Vagina (tissue), 2 donors: ENCODE measurements around the gene RB1. TPM values are rescaled to one million over a fixed set of nuclear protein-coding genes. Genes with fewer than 3 reads are reported as not detected.

Experiments used
- DNase-seq, 2 donors: peaks; one replicate each; pipeline ENCODE4 v3.0.0-alpha.2; 2017; ENCODE audit errors: extremely low spot score in 2 of 2
- H3K27ac ChIP-seq: fragments of 200-600 bp; sonication (generic); one replicate; pipeline ENCODE4 v1.5.1; 2019
- H3K27me3 ChIP-seq: fragments of 200-600 bp; sonication (generic); one replicate; pipeline ENCODE4 v1.5.1; 2019
- H3K36me3 ChIP-seq, 2 donors: fragments of 200-600 bp; sonication (generic); one replicate each; pipeline ENCODE4 v1.5.1; 2017 to 2019
- H3K4me1 ChIP-seq: fragments of 200-600 bp; sonication (generic); one replicate; pipeline ENCODE4 v1.5.1; 2019
- H3K4me3 ChIP-seq, 2 donors: fragments of 200-600 bp; sonication (generic); 1 replicate in 1 of 2; 2 replicates in 1 of 2; pipeline ENCODE4 v1.5.1; 2016 to 2019
- H3K9me3 ChIP-seq: fragments of 200-600 bp; sonication (generic); one replicate; pipeline ENCODE4 v1.5.1; 2019
- POLR2A ChIP-seq, 2 donors: fragments of 450-650 bp; IDR thresholded peaks; one replicate each; pipeline ENCODE4 v1.6.1; 2017; ENCODE audit warnings: antibody characterized with exemption in 2 of 2, mild to moderate bottlenecking in 2 of 2, moderate library complexity in 2 of 2
- POLR2AphosphoS5 ChIP-seq, 2 donors: sonication (generic); formaldehyde crosslinking; IDR thresholded peaks; one replicate each; pipeline ENCODE4 v1.9.0; 2017; ENCODE audit warnings: antibody characterized with exemption in 2 of 2, mild to moderate bottlenecking in 2 of 2, low read depth in 1 of 2; ENCODE audit not compliant: insufficient read depth in 1 of 2
- intact Hi-C: fragments of 100-400 bp; cut with DNase I; formaldehyde crosslinking; loops from one replicate; pipeline ENCODE4 v1.15.1; 2023
- total RNA-seq: library from RNA; depleted of rRNA; stranded (reverse); fragments of >200 nt; gene quantifications from one replicate; pipeline ENCODE4 v1.2.3, GENCODE V29; 2016
- TF ChIP-seq, protein P1 (sequence below), 3 experiments: fragments of 450-650 bp in 2 of 3; fragments of 200-600 bp in 1 of 3; sonication (generic) in 1 of 3; IDR thresholded peaks; one replicate each; pipeline ENCODE4 v1.5.1; 2017 to 2019; ENCODE audit warnings: antibody characterized with exemption in 3 of 3, mild to moderate bottlenecking in 2 of 3, moderate library complexity in 2 of 3

The RB1 gene
- total RNA-seq, 1 donor from 2014 or later, result 34.4 TPM

DNA sequence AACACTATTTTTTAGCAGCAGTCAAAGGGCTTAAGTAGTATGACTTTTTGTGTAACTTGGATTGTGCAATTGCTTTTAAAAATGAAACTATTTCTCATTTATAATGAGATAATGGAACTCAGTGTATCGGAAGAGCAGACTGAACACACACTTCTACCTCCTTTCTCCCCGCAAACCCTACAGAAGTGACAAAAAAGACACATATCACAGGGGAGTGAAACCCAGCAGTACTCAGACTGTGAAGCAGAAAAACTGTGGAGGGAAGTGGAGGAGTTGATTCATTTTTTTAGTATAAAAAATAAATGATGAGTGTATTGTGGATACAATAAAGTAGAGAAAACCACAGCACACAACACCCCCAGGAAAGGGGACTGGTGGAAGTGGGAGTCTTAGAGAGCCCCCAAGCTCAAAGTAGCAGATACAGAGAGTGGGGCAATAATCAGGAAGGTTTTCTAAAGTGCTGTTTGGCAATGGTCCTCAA is 99.6 kb downstream of the RB1 start:
- H3K36me3 ChIP-seq, result no peaks in the 10 kb centered on the region
- TF ChIP-seq, protein P1, sequence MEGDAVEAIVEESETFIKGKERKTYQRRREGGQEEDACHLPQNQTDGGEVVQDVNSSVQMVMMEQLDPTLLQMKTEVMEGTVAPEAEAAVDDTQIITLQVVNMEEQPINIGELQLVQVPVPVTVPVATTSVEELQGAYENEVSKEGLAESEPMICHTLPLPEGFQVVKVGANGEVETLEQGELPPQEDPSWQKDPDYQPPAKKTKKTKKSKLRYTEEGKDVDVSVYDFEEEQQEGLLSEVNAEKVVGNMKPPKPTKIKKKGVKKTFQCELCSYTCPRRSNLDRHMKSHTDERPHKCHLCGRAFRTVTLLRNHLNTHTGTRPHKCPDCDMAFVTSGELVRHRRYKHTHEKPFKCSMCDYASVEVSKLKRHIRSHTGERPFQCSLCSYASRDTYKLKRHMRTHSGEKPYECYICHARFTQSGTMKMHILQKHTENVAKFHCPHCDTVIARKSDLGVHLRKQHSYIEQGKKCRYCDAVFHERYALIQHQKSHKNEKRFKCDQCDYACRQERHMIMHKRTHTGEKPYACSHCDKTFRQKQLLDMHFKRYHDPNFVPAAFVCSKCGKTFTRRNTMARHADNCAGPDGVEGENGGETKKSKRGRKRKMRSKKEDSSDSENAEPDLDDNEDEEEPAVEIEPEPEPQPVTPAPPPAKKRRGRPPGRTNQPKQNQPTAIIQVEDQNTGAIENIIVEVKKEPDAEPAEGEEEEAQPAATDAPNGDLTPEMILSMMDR (IDR thresholded peaks at IDR 0.05), result no peak
- peak in 1 of 2 donors; percentile 68 for TF ChIP-seq POLR2AphosphoS5 (IDR thresholded peaks at IDR 0.05; ENCODE audit: insufficient read depth in 1 of 2, low read depth in 1 of 2)
- peak in 1 of 2 donors; percentile 60 for TF ChIP-seq POLR2A (IDR thresholded peaks at IDR 0.05)
- intact Hi-C loops, result no loop called here
- no peaks in the 10 kb centered on the region for H3K9me3 ChIP-seq
- DNase-seq, result no peak
- H3K4me1 ChIP-seq, result peaks cover 94% of the 10 kb centered on the region
- H3K27me3 ChIP-seq, result no peaks in the 10 kb centered on the region
- H3K4me3 ChIP-seq, result peak overlapping the region; percentile 10 to 25
- H3K27ac ChIP-seq, result peak overlapping the region; percentile 88

DNA sequence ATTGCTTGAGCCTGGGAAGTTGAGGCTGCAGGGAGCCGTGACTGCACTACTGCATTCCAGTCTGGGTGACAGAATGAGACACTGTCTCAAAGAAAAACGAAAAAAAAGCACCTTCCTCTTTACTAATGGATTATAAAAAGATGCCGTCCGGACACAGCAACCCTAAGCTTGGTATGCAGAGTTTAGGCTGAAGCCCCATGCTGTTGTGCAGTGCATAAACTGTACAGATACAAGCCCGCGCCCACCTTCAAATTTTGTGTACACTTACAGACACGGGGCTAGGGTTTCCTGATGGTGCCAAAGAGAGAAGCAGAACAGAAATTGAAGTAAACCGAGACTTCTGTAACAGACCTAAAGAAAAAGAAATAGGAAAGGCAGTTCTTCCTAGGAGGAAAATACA is 100.4 kb downstream of the RB1 start:
- intact Hi-C loops, result no loop called here
- Histone ChIP-seq H3K27ac (peak overlapping the region; percentile 88), H3K27me3 (no peaks in the 10 kb centered on the region), H3K9me3 (no peaks in the 10 kb centered on the region), H3K4me1 (peaks cover 95% of the 10 kb centered on the region), H3K36me3 (no peaks in the 10 kb centered on the region), H3K4me3 (peak overlapping the region; percentile 10 to 25)
- DNase-seq, result no peak
- TF ChIP-seq POLR2A (IDR thresholded peaks at IDR 0.05) (no peak), POLR2AphosphoS5 (IDR thresholded peaks at IDR 0.05; ENCODE audit: insufficient read depth in 1 of 2, low read depth in 1 of 2) (no peak)
- TF ChIP-seq, protein P1 (IDR thresholded peaks at IDR 0.05), result no peak

DNA sequence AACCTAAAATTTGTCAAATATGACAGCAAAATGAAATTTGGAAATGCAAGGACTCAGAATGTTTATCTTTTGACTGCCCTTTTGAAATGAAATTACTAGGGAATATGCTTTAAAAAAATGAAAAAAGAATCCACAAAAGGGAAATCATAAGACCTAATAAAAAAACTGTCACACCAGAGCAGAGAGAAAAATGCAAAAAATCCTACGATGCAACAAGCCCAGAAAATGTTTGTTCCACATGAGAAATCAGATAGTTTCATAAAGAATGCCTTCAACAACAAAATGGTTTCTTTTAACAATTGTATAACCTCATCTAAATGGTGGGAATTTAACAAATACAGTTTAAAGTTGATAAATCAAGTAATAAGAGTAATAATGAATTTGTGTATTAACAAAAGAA is 101.4 kb downstream of the RB1 start:
- no peaks in the 10 kb centered on the region for H3K27me3 ChIP-seq
- DNase-seq, result no peak
- H3K4me1 ChIP-seq, result peaks cover 92% of the 10 kb centered on the region
- TF ChIP-seq POLR2A (IDR thresholded peaks at IDR 0.05) (no peak), POLR2AphosphoS5 (IDR thresholded peaks at IDR 0.05; ENCODE audit: insufficient read depth in 1 of 2, low read depth in 1 of 2) (peak in 1 of 2 donors; percentile 19)
- TF ChIP-seq, protein P1 (IDR thresholded peaks at IDR 0.05), result no peak
- no peaks in the 10 kb centered on the region for H3K9me3 ChIP-seq
- H3K4me3 ChIP-seq, result no peak overlapping the region
- intact Hi-C loops, result no loop called here
- H3K27ac ChIP-seq, result peak overlapping the region; percentile 88
- H3K36me3 ChIP-seq, result no peaks in the 10 kb centered on the region

DNA sequence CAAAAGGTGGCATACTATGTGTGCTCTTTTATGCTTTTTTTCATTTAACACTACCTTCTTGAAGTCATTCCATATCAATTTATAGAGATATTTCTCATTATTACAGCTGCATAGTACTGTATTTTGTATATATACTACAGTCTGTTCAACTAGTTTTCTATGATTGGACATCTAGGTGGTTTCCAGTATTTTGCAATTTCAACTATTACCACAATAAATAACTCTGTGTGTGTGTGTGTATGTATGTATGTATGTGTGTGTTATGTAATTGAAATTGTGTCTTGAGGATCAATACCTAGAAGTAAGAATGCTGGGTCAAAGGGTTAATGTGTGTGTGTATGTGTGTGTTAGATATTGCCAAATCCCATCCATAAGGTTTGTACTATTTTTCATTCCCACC is 102.3 kb downstream of the RB1 start:
- Histone ChIP-seq H3K9me3 (no peaks in the 10 kb centered on the region), H3K27ac (peak overlapping the region; percentile 88), H3K4me3 (no peak overlapping the region), H3K4me1 (peaks cover 87% of the 10 kb centered on the region), H3K27me3 (no peaks in the 10 kb centered on the region), H3K36me3 (no peaks in the 10 kb centered on the region)
- intact Hi-C loops, result no loop called here
- no peak for DNase-seq
- TF ChIP-seq, protein P1 (IDR thresholded peaks at IDR 0.05), result no peak
- TF ChIP-seq POLR2AphosphoS5 (IDR thresholded peaks at IDR 0.05; ENCODE audit: insufficient read depth in 1 of 2, low read depth in 1 of 2), result no peak
- TF ChIP-seq POLR2A (IDR thresholded peaks at IDR 0.05), result no peak

DNA sequence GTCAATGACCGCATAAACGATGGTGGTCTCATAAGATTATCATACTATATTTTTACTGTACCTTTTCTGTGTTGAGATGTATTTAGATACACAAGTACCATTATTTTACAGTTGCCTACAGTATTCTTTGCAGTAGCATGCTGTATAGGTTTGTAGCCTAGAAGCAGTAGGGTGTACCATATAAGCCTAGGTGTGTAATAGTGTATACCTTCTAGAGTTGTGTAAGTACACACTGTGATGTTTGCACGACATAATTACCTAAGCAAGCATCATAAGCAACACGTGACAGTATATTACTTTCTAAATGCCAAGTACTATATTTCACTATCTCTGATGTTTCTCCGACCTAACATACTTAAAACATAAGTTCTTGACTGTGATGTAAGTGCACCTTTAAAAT is 106.6 kb downstream of the RB1 start:
- Histone ChIP-seq H3K4me1 (peaks cover 56% of the 10 kb centered on the region), H3K4me3 (peak overlapping the region; percentile 3 to 68), H3K27me3 (no peaks in the 10 kb centered on the region), H3K27ac (peak overlapping the region; percentile 88), H3K9me3 (no peaks in the 10 kb centered on the region), H3K36me3 (no peaks in the 10 kb centered on the region)
- TF ChIP-seq POLR2AphosphoS5 (IDR thresholded peaks at IDR 0.05; ENCODE audit: insufficient read depth in 1 of 2, low read depth in 1 of 2) (peak in 1 of 2 donors; percentile 55), POLR2A (IDR thresholded peaks at IDR 0.05) (peak in 1 of 2 donors; percentile 37)
- TF ChIP-seq, protein P1 (IDR thresholded peaks at IDR 0.05), result no peak
- intact Hi-C loops, result loop anchor here (10.0 kb wide), 1 partner anchor 105 kb away; the partner anchor contains the start of gene RB1
- DNase-seq, result no peak
